Endothelial cell of umbilical vein (primary cell): ENCODE measurements around the gene AMMECR1L.

ENCODE experiments used
- CTCF ChIP-seq, 2 donors: IDR thresholded peaks; 1 replicate in 1 of 2; 2 replicates in 1 of 2; pipeline ENCODE4 v1.5.1; 2011; ENCODE audit warnings: low read length in 2 of 2, mild to moderate bottlenecking in 2 of 2, moderate library complexity in 2 of 2, control low read depth in 1 of 2, inconsistent platforms in 1 of 2, low read depth in 1 of 2; ENCODE audit not compliant: insufficient read depth in 1 of 2; ENCODE audit errors: extremely low read depth in 1 of 2
- EZH2 ChIP-seq: IDR thresholded peaks from 2 replicates; pipeline ENCODE4 v1.6.1; 2012; ENCODE audit warnings: borderline replicate concordance, low read depth, mild to moderate bottlenecking, moderate library complexity, low read length, inconsistent platforms; ENCODE audit not compliant: severe bottlenecking
- FOS ChIP-seq: IDR thresholded peaks from 2 replicates; pipeline ENCODE4 v1.6.1; 2011; ENCODE audit warnings: mild to moderate bottlenecking, low read length, moderate library complexity, borderline replicate concordance; ENCODE audit not compliant: insufficient read depth
- JUN ChIP-seq: IDR thresholded peaks from 2 replicates; pipeline ENCODE4 v1.6.1; 2011; ENCODE audit warnings: borderline replicate concordance, low read depth; ENCODE audit not compliant: insufficient read length, insufficient read depth
- MAX ChIP-seq: IDR thresholded peaks from 2 replicates; pipeline ENCODE4 v1.6.1; 2011; ENCODE audit not compliant: insufficient read depth, insufficient read length
- MYC ChIP-seq: IDR thresholded peaks from one replicate; pipeline ENCODE4 v1.6.1; 2011; ENCODE audit warnings: mild to moderate bottlenecking, low read depth, low read length
- POLR2A ChIP-seq: IDR thresholded peaks from 2 replicates; pipeline ENCODE4 v1.6.1; 2012; ENCODE audit warnings: low read depth, mild to moderate bottlenecking, control low read depth, low read length
- POLR2AphosphoS5 ChIP-seq: IDR thresholded peaks from 2 replicates; pipeline ENCODE4 v1.6.1; 2012; ENCODE audit warnings: low read depth, mild to moderate bottlenecking, control low read depth, low read length, moderate library complexity; ENCODE audit not compliant: insufficient read depth

GRCh38 chr2:127911737-127912136 lies 26.0 kb upstream of the AMMECR1L start:
- no peak for TF ChIP-seq FOS
- no peak for TF ChIP-seq CTCF (IDR thresholded peaks at IDR 0.05; ENCODE audit: extremely low read depth in 1 of 2, insufficient read depth in 1 of 2, low read depth in 1 of 2, low read length in 2 of 2)
- TF ChIP-seq MAX = no peak
- TF ChIP-seq POLR2A = no peak
- no peak for TF ChIP-seq EZH2
- no peak for TF ChIP-seq JUN
- no peak for TF ChIP-seq POLR2AphosphoS5
- no peak for TF ChIP-seq MYC
